Fibroblast of skin of left quadriceps (primary cell): ENCODE data around the gene SLC23A2.
"Not testable (repeated sequence)": the region's sequence is repeated elsewhere in the genome, so short reads cannot be mapped to it uniquely, and the experiment has no call there.

Experiments
- DNase-seq, 2 experiments: peaks; one replicate each; pipeline ENCODE4 v3.0.0-alpha.2; 2013; ENCODE audit warnings: low read depth in 2 of 2

Gene SLC23A2

GRCh38 chr20:4902788-4903187, 98.5 kb downstream of the SLC23A2 start:
- DNase-seq = no peak

DNA sequence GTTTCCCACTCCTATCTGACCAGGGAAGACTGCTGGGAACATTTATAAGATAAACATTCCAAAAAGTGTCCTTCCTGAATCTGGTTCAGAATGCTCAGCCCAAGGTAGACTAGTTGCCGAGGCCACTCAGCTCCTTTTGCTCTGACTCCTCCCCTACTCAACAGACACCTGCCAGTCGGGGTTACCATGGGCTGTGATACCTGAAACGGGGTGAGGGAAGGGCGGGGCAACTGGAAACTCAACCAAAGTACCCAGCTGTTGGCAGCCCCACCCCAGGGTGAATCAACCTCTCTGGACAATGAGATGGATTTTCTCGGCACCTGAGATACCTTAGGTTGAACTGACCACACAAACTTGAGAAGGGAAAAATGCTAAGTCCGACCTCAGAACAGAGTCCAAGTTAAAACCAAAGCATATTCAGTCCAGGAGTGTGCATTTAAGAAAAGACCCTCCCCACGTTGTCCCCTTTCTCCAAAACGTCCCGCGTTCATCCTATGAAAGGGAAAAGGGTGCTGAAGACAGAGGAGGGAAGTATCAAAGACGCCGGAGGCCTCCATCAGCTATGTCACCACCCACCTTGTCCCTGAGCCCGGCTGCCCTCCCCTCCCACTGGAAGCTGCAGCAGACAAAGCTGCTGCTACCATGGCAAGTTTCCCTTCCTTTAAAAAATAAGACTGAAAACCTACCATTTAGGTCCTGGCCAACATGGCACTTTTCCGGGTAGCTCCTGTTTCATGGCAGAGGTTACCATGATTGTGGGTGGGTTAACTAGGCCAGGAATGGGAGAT, 100.1 kb downstream of the SLC23A2 start:
- no peak for DNase-seq

- DNase-seq = peak in 1 of 2 experiments; percentile 2
Observed at GRCh38 chr20:4898282-4899244, 102.7 kb downstream of the SLC23A2 start.

- DNase-seq = no peak
Observed at GRCh38 chr20:4897600-4897999, 103.7 kb downstream of the SLC23A2 start.

DNA sequence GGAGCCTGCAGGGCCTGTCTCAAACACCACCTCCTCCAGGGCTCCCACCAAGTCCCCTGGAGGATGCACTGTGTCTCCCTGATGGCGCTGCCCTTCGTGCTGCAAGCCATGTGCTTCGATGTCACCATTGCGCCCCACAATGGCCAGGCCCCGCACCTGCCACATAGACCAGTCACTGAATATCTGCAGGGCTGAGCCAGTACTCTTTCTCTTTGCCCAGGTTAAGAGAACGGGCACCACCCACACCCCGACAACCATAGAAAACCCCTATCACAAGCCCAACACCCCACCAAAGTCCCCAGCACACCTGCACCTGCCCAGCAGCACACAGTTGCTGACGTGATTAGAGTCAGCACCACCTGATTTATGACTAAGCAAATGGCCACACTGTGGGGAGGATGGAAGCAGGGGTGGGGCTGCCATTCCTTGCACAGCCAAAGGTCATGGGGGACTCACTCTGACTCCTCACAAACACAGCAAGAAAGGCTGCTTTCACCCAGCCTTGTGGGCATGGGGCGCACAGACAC, 104.3 kb downstream of the SLC23A2 start:
- DNase-seq = no peak

GRCh38 chr20:4896119-4896702, 105.1 kb downstream of the SLC23A2 start:
- no peak for DNase-seq

GRCh38 chr20:4894981-4895381, 106.3 kb downstream of the SLC23A2 start:
- no peak for DNase-seq

- DNase-seq = no peak
Observed at GRCh38 chr20:4894409-4894808, 106.9 kb downstream of the SLC23A2 start.

GRCh38 chr20:4893709-4894108, 107.6 kb downstream of the SLC23A2 start:
- no peak for DNase-seq

DNA sequence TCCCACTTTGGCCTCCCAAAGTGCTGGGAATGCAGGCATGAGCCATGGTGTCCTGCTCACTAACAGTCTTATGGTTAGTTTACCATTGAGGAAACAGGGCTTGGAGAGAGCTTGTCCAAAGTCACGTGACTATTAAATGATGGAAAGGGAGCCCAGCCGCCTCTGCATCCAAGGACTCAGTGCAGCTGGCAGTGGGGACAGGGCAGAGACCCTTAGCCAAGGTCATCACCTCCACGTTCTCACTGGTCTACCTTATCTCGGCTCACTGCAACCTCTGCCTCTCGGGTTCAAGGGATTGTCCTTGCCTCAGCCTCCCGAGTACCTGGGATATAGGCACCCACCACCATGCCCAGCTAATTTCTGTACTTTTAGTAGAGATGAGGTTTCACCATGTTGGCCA, 109.3 kb downstream of the SLC23A2 start:
- no peak for DNase-seq

DNA sequence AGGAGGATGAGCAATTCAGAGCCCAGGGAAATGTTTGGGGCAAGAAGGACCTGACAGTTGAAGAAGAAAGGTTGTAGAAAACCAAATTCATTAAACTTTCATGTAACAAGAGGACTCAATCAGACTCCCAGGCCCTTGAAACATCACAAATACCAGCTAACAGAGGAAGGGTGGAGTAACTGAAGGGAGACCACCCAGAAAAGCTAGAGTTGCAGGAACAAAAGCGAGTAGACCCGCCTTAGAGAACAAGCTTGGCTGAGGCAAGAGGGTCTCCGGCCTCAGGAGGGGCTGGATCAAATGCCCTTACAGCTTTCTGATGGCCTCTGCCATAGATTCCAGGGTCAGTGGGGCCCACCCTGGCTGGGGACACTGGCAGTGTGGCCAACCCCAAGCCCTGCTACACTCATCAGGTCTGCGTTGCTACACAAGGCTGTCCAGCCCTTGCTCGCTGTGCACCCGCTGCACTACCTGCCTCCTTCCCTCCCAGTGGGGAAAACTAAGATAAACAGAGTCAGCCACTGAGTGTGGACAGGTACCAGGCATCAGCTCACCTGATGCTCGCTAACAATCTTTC, 110.0 kb downstream of the SLC23A2 start:
- DNase-seq = no peak

DNA sequence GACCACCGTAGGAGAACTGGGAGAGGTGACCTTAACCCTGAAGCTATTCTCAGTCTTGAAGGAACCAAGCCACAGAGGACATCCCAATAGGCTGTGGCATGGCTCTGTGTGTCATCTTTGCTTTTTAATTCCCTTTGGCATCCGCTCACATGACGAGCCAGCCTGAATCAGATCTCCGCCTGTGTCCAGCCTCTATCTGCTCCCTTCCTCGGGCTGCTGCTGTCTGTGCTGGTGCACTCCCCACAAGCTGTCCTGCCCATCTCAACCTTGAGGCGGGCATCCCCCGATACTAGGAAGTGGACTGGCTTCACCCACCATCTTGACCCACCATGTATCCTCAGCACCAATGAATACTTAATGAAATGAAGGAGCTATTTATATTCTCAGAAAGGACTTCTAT, 111.9 kb downstream of the SLC23A2 start:
- DNase-seq = no peak

GRCh38 chr20:4887586-4887985, 113.7 kb downstream of the SLC23A2 start:
- DNase-seq = no peak

DNA sequence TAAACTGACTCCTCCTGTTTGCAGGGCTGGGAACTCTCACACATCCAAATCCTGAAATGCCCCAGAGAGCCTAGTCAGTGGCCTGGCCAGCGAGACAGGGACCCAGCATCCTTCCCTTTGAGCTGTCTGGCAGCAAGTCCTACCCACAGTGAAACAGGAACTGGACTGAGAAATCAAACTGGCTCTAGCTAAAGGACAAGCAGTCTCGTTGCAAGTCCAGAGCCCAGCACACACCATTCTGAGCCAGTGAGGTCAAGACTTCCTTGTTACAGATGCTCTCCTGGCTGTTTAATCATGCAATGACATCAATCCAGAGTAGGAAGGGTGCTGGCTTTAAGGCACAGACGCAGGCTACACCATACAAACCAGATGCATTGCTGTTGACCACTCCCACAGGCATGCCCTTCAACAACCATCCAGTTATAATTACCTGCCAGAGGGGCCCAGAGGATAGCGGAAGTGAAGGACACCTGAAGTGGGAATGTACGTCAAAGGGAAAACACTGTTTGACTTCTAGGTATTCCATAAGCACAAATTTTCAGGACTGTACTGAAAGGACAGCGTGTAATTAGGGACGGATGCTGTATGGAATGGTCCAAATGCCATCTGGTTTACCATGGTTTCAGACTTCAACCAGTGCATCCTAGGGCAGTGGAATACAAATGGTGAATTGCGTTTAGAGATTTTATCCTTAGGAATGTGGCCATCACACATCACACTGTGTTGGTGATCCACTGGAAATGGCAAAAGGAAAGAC, 114.4 kb downstream of the SLC23A2 start:
- DNase-seq = no peak

- DNase-seq = no peak
Observed at GRCh38 chr20:4885877-4886276, 115.4 kb downstream of the SLC23A2 start.

- no peak for DNase-seq
Observed at GRCh38 chr20:4883546-4883945, 117.8 kb downstream of the SLC23A2 start.

- no peak for DNase-seq
Observed at GRCh38 chr20:4883051-4883450, 118.3 kb downstream of the SLC23A2 start.

DNA sequence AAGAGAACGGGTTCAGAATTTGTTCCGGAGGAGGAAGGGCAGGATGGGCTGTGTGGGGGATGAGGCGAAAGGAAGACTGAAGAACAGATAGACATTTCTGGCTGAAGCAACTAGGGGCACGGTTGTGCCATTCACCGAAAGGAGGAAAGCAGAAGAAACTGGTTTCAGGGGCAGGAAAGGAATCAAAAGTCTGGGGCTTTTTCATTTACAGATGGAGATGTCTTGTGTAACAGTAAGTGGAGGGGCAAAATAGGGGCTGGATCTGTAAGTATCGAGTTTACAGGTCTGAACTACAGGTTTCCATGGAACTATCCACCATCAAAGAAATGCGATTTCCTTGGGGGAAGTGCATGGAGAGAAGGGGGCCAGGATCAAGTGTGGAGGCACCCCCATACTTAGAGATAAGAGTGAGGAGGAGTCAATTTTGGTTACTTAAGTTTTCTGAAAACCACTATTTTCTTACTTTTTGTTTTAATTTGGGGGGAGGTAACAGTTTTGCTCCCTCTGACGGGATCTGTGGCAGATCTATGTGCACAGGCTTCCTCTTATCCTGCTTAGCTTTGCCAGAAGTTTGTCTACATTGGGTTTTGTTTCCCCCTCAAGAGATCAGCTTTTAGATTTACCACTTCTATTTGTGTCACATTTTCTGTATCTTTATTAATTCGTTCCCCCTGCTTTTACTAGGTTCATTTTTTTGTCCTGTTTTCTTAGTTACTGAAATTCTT, 120.1 kb downstream of the SLC23A2 start:
- DNase-seq = no peak

DNA sequence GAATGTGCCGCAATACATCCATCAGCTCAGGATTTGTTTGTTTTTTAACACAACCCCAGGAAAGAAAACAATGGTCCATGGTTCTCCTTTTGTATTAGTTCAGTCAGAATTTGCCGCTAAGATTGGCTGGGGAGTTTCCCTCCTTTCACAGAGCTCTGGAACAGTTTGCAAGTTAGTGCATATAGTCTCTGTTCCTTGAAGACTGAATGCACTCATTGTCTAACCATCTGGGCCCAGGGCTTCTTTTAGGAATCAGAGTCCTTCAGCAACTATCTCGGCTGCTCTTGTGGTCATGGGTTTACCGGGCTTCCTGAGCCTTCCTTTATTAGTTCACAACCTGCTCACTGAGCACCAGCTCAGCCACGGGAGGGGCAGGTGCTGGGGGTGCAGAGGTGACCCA, 121.3 kb downstream of the SLC23A2 start:
- DNase-seq = no peak

DNA sequence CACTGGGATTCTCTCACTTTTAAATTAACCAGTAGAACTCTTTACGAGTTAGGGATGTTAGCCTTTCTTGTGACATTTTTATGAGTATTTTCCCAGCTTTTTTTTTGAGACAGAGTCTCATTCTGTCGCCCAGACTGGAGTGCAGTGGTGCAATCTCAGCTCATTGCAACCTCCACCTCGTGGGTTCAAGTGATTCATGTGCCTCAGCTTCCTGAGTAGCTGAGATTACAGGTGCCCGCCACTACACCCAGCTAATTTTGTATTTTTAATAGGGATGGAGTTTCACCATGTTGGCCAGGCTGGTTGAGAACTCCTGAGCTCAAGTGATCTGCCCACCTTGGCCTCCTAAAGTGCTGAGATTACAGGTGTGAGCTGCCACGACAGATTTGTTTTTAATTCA, 123.2 kb downstream of the SLC23A2 start:
- DNase-seq = not testable (repeated sequence)
